Vagina (tissue), 2 donors: ENCODE data around the gene CKS1B. TPM values are rescaled to one million over a fixed set of nuclear protein-coding genes. Genes with fewer than 3 reads are reported as not detected.

ENCODE experiments used
- DNase-seq, 2 donors: peaks; one replicate each; pipeline ENCODE4 v3.0.0-alpha.2; 2017; ENCODE audit errors: extremely low spot score in 2 of 2
- H3K27ac ChIP-seq: fragments of 200-600 bp; sonication (generic); one replicate; pipeline ENCODE4 v1.5.1; 2019
- H3K27me3 ChIP-seq: fragments of 200-600 bp; sonication (generic); one replicate; pipeline ENCODE4 v1.5.1; 2019
- H3K36me3 ChIP-seq, 2 donors: fragments of 200-600 bp; sonication (generic); one replicate each; pipeline ENCODE4 v1.5.1; 2017 to 2019
- H3K4me1 ChIP-seq: fragments of 200-600 bp; sonication (generic); one replicate; pipeline ENCODE4 v1.5.1; 2019
- H3K4me3 ChIP-seq, 2 donors: fragments of 200-600 bp; sonication (generic); 1 replicate in 1 of 2; 2 replicates in 1 of 2; pipeline ENCODE4 v1.5.1; 2016 to 2019
- H3K9me3 ChIP-seq: fragments of 200-600 bp; sonication (generic); one replicate; pipeline ENCODE4 v1.5.1; 2019
- CTCF ChIP-seq, 3 experiments: fragments of 450-650 bp in 2 of 3; fragments of 200-600 bp in 1 of 3; sonication (generic) in 1 of 3; IDR thresholded peaks; one replicate each; pipeline ENCODE4 v1.5.1; 2017 to 2019; ENCODE audit warnings: antibody characterized with exemption in 3 of 3, mild to moderate bottlenecking in 2 of 3, moderate library complexity in 2 of 3
- POLR2A ChIP-seq, 2 donors: fragments of 450-650 bp; IDR thresholded peaks; one replicate each; pipeline ENCODE4 v1.6.1; 2017; ENCODE audit warnings: antibody characterized with exemption in 2 of 2, mild to moderate bottlenecking in 2 of 2, moderate library complexity in 2 of 2
- POLR2AphosphoS5 ChIP-seq, 2 donors: sonication (generic); formaldehyde crosslinking; IDR thresholded peaks; one replicate each; pipeline ENCODE4 v1.9.0; 2017; ENCODE audit warnings: antibody characterized with exemption in 2 of 2, mild to moderate bottlenecking in 2 of 2, low read depth in 1 of 2; ENCODE audit not compliant: insufficient read depth in 1 of 2
- intact Hi-C: fragments of 100-400 bp; cut with DNase I; formaldehyde crosslinking; loops from one replicate; pipeline ENCODE4 v1.15.1; 2023
- total RNA-seq: library from RNA; depleted of rRNA; stranded (reverse); fragments of >200 nt; gene quantifications from one replicate; pipeline ENCODE4 v1.2.3, GENCODE V29; 2016

Gene CKS1B
- total RNA-seq, 1 donor from 2014 or later: 30.4 TPM

DNA sequence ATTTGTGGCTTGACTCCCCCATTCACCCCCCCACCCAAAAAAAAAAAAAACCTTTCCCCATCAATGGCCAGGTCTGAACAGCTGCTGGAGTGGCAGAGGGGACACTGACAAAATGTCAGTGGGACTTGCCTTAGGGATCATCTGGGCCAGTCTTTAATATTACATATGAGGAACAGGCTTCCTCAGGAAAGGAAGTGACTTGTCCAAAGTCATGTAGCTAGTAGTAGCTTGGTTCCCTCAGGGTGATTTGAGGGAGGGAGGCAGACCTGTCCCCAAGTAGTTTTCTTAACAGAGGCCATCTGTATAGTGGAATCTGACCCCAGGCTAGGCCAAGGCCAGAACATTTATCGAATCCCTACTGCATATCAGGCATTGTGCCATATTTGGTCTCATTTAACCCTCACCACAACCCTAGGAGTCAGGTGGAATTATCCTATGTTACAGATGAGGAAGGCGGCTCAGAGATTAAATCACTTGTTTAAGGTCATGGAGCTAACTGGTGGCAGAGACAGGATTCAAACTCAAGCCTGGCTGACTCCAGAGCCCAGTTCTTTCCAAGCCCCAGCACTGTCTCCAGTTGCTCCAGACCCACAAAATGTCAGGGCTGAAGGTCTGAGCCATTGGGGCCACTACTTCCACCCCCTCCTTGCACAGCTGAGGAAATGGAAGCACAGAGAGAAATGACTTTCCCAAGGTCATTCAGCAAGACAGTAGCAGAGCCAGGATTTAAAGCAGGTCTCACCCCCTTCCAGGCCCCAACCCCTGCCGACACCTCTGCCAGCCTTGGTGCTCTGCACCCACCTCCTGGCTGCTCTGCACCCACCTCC, 38.5 kb downstream of the CKS1B start:
- peak overlapping the region; percentile 99 for H3K27ac ChIP-seq
- intact Hi-C loops: no loop called here
- H3K27me3 ChIP-seq: no peaks in the 10 kb centered on the region
- no peaks in the 10 kb centered on the region for H3K9me3 ChIP-seq
- H3K4me1 ChIP-seq: peaks cover 88% of the 10 kb centered on the region
- no peak for DNase-seq
- TF ChIP-seq POLR2AphosphoS5 (IDR thresholded peaks at IDR 0.05; ENCODE audit: insufficient read depth in 1 of 2, low read depth in 1 of 2): no peak
- no peak for TF ChIP-seq CTCF (IDR thresholded peaks at IDR 0.05)
- TF ChIP-seq POLR2A (IDR thresholded peaks at IDR 0.05): no peak
- H3K4me3 ChIP-seq: peak overlapping the region in 1 of 2 donors; percentile 17
- H3K36me3 ChIP-seq: peaks cover 0 to 12% of the 10 kb centered on the region in 2 donors

- DNase-seq: no peak
- H3K4me1 ChIP-seq: peaks cover 88% of the 10 kb centered on the region
- intact Hi-C loops: no loop called here
- no peak overlapping the region for H3K4me3 ChIP-seq
- no peaks in the 10 kb centered on the region for H3K27me3 ChIP-seq
- no peaks in the 10 kb centered on the region for H3K9me3 ChIP-seq
- H3K36me3 ChIP-seq: peaks cover 0 to 12% of the 10 kb centered on the region in 2 donors
- H3K27ac ChIP-seq: peak overlapping the region; percentile 99
- TF ChIP-seq CTCF (IDR thresholded peaks at IDR 0.05): no peak
- TF ChIP-seq POLR2AphosphoS5 (IDR thresholded peaks at IDR 0.05; ENCODE audit: insufficient read depth in 1 of 2, low read depth in 1 of 2): no peak
- TF ChIP-seq POLR2A (IDR thresholded peaks at IDR 0.05): no peak
Measured at GRCh38 chr1:155013632-155014031, 39.2 kb downstream of the CKS1B start.

GRCh38 chr1:155014709-155015508, 40.4 kb downstream of the CKS1B start:
- DNase-seq: no peak

DNA sequence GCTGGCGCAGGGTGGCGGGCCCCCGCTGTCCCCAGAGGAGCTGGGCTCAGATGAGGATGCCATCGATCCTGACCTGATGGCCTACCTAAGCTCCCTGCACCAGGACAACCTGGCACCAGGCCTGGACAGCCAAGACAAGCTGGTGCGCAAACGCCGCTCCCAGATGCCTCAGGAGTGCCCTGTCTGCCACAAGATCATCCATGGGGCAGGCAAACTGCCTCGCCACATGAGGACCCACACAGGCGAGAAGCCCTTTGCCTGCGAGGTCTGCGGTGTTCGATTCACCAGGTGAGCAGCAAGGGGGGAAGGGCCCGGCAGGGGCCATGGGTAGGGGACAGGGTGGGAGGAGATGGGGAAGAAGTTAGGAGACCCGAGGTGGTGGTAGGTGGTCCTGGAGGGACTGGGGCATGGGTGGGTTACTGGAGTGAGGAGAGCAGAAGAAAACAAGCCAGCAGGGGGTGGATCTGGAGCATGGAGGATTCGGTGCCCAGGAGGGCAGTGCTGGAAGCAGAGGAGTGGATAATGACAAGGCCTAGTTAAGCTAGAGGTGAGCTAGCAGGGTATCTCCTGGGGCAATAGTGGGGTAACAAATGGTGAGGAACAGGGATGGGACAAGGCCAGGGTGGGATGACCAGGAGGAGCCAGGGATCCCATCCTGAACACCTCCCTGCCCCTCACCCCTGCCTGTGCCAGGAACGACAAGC, 41.2 kb downstream of the CKS1B start:
- H3K27me3 ChIP-seq: no peaks in the 10 kb centered on the region
- DNase-seq: no peak
- peaks cover 0 to 12% of the 10 kb centered on the region in 2 donors for H3K36me3 ChIP-seq
- H3K4me1 ChIP-seq: peaks cover 82% of the 10 kb centered on the region
- H3K27ac ChIP-seq: peak overlapping the region; percentile 99
- intact Hi-C loops: loop anchor here (2.0 to 5.0 kb wide), 2 partner anchors 15 to 53 kb away; partner anchors contain the start of gene PYGO2
- H3K4me3 ChIP-seq: no peak overlapping the region
- TF ChIP-seq POLR2AphosphoS5 (IDR thresholded peaks at IDR 0.05; ENCODE audit: insufficient read depth in 1 of 2, low read depth in 1 of 2) (no peak), POLR2A (IDR thresholded peaks at IDR 0.05) (no peak), CTCF (IDR thresholded peaks at IDR 0.05) (no peak)
- no peaks in the 10 kb centered on the region for H3K9me3 ChIP-seq

More at GRCh38 chr1:155014709-155015508, 40.4 kb downstream of the CKS1B start:
- Histone ChIP-seq H3K4me1 (peaks cover 89% of the 10 kb centered on the region), H3K9me3 (no peaks in the 10 kb centered on the region), H3K27me3 (no peaks in the 10 kb centered on the region), H3K27ac (peak overlapping the region; percentile 99), H3K4me3 (no peak overlapping the region), H3K36me3 (peaks cover 0 to 12% of the 10 kb centered on the region in 2 donors)
- TF ChIP-seq CTCF (IDR thresholded peaks at IDR 0.05) (no peak), POLR2AphosphoS5 (IDR thresholded peaks at IDR 0.05; ENCODE audit: insufficient read depth in 1 of 2, low read depth in 1 of 2) (no peak), POLR2A (IDR thresholded peaks at IDR 0.05) (no peak)
- intact Hi-C loops: loop anchor here (5.0 kb wide), 1 partner anchor 53 kb away; the partner anchor contains the start of gene PYGO2
